Stimulated activated CD4-positive, alpha-beta T cell treated with anti-CD3 and anti-CD28 coated beads, Interleukin-12 subunit alpha, Interleukin-12 subunit beta, amount 100 ng/mL, for 24 hours (primary cell): Measurements from ENCODE around the gene DIAPH1.
"Not testable (repeated sequence)": the region's sequence is repeated elsewhere in the genome, so short reads cannot be mapped to it uniquely, and the experiment has no call there.

Source experiments
- DNase-seq, 2 experiments: peaks; one replicate each; pipeline ENCODE4 v3.0.0-alpha.2; 2020; ENCODE audit warnings: low read depth in 2 of 2

Gene DIAPH1

GRCh38 chr5:141609921-141610320, 8.9 kb downstream of the DIAPH1 start:
- DNase-seq, result not testable (repeated sequence)

DNA sequence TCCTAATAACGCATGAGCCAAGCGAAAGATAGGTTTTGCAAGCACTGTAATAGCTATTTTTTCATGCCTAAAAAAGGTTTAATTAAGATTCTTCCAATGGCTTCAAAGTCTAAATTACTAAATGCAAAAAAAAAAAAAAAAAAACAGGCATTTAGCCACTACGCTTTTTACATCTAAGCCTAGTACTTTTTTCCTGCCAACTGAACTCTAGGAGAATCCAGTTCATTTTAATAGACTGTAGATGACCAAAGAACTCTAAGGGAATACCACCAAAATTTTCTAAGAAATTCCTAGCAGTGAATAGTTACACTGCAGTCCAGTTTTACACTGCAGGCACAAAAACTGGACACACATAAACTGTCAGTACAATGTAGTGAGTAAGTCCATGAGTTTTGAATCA, 9.8 kb downstream of the DIAPH1 start:
- DNase-seq, result no peak

DNA sequence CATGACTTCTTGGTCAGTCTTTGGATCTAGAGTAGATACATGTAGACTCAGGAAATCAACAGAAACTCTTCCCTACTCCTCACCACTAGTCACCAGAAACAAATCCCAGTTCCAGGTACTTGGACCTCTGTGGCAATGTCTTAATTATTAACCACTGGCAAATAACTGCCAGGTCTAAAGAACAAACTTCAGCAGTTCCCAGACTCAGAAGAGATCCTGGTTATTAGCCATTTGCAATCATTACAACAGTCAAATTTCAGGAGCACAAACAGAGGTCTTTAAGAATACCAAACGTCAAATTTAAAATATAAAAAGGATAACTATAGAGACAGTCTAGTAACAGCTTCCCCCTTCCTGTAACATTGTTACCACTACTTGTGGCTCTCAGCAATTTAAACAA, 10.2 kb downstream of the DIAPH1 start:
- no peak for DNase-seq

DNA sequence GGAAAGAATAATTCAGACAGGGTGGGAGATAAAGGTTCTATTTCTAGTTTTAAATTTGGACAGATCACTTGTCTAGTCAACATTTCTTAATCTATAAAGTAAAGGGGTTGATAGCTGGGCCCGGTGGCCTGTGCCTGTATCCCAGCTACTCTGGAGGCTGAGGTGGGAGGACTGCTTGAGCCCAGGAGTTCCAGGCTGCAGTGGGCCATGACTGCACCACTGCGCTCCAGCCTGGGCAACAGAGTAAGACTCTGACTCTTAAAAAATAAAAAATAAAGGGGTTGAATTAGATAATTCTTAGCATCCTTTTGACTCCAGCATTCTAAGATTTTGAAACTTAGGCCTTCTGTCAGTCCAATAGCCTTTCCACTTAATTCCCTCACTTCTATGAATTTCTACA, 10.8 kb downstream of the DIAPH1 start:
- no peak for DNase-seq

GRCh38 chr5:141605523-141606277, 13.1 kb downstream of the DIAPH1 start:
- DNase-seq, result peak; percentile 41 to 42

- no peak for DNase-seq
Measured at GRCh38 chr5:141603923-141604717, 14.7 kb downstream of the DIAPH1 start.

- no peak for DNase-seq
Measured at GRCh38 chr5:141602606-141603005, 16.2 kb downstream of the DIAPH1 start.

- no peak for DNase-seq
Measured at GRCh38 chr5:141598391-141599345, 20.1 kb downstream of the DIAPH1 start.

DNA sequence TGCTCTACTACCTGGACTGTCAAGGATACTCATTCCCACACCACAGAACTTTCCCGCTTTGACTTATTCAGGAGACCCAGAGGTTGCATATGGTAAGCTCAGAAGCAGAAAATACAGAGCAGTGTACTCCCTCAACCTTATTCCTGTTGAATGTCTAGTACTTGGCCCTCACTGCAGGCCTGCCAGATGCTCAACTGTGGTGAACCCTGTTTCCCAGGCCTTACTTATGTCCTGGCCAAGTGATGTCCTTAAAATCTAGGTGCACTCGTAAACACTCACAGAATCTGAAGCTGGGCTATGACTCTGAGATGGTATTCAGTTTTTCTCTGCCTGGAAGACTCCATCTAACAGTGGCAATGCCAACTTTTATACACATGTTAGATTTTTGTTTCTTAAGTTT, 21.0 kb downstream of the DIAPH1 start:
- DNase-seq, result no peak

GRCh38 chr5:141597394-141597793, 21.4 kb downstream of the DIAPH1 start:
- DNase-seq, result no peak

DNA sequence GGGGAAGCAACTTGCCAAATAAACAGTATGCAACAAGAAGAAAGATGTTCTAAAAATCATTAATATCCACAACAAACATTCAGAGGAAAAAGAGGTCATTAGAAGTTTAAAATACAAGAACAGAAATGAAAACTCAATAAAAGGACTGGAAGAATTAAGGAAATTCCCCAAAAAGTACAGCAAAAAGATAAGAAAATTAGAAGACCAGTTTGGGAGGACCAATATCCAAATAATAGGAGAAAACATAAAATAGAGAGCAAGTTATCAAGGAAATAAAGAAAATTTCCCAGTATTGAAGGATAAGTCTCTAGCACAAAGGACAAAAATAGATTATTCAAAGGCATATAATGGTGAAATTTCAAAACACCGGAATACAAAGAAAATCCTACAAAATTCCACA, 21.9 kb downstream of the DIAPH1 start:
- no peak for DNase-seq

- DNase-seq, result no peak
Measured at GRCh38 chr5:141590127-141590526, 28.7 kb downstream of the DIAPH1 start.

DNA sequence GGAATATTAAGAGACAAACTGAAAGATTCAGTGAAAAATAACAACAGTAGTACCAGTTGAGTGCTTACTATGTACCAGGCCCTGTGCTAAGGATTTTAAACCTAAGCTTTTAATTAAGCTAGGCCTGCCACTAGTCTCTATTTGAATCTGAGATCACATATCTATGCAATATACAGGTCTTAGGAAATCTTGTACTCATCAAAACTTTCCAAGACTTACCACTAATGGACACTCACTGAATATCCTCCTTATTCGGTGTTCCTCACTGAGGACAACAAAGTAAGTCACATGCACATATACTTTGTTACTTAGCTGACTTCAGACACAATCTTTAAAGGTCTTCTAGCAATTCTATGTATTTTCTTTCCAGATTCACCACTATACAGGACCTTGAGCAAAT, 32.6 kb downstream of the DIAPH1 start:
- no peak for DNase-seq

GRCh38 chr5:141585594-141585993, 33.2 kb downstream of the DIAPH1 start:
- no peak for DNase-seq

DNA sequence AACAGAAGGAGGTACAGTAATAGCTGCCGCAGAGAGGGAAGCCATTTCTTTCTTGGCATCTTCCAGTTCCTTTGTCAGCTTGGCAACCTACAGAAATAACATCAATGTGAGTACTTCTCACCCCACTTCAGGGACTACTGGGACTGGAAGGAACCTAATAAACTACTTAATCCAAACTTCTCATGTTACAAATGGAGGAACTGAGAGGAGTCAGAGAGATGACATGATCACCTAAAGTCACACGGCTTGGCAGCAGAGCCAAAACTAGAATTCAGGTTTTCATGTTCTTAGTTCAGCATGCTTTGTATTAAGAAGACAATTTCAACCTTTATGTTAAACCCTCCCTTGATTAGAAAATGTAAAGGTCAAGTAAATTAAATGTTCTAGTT, 44.7 kb downstream of the DIAPH1 start:
- no peak for DNase-seq

DNA sequence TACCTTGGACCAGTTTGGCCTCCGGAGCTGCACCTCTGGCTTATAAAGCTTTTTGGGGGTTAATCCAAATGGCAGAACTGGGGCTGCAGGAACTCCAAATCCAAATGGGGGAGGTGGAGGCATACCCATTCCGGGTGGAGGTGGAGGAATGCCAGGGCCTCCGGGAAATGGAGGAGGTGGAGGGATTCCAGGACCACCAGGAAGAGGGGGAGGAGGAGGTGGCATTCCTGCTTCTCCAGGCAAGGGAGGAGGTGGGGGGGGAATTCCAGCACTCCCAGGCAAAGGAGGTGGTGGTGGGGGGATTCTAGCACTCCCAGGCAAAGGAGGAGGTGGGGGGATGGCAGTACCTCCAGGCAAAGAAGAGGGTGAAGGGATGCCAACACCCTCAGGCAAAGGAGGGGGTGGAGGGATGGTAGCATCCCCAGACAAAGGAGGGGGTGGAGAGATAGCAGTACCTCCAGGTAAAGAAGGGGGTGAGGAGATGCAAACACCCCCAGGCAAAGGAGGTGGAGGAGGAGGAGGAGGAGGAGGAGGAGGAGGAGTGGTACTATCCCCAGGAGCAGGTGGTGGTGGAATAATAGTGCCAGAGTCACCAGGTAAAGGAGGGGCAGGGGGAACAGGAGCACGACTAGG, 45.2 kb downstream of the DIAPH1 start:
- no peak for DNase-seq

GRCh38 chr5:141570655-141571054, 48.1 kb downstream of the DIAPH1 start:
- no peak for DNase-seq

- DNase-seq, result no peak
Measured at GRCh38 chr5:141567513-141568117, 51.2 kb downstream of the DIAPH1 start.

DNA sequence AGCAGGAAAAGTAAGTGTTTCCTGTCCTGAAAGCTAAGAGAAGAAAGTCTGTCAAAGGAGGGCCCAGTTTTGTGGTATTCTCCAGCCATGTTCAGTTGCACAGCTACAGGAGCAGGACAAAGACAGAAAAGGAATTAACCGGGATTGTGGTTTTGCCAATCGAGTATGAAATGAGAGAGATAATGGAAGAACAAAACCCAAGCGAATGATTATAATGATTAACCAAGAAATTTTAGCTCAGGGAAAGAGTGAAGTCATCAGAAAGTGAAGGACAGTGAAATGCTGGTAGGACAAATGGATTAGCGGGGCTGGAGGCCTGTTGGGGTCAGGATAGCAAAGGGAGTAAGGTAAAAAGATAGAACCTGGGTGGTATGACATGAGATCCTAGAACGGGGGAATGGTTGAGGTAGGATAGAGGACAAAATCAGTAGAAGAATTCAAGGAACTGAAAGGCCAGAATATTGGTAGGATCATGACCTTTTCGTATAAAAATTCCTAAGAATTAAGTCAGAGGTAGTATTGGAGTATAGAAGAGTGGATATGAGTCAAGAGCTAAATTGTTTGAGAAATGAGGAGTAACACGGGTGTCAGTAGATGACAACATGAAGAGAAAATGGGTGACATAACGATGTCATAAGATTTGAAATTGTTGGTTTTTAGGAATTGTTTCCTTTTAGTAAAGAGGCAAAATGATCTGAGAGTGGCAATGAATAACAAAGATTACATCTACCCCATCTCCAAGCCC, 52.8 kb downstream of the DIAPH1 start:
- DNase-seq, result no peak

- peak; percentile 28 to 49 for DNase-seq
Measured at GRCh38 chr5:141564216-141564692, 54.5 kb downstream of the DIAPH1 start.
